C4-2B (cell line): ENCODE results near the gene PLA2G4A.

Experiments
- H3K27ac ChIP-seq: fragments of 450-650 bp; 2 replicates; pipeline ENCODE4 v1.5.1; 2017
- ZFX ChIP-seq: fragments of 450-650 bp; IDR thresholded peaks from 2 replicates; pipeline ENCODE4 v1.6.1; 2017
- TF ChIP-seq, protein P1 (sequence below): fragments of 450-650 bp; conservative IDR thresholded peaks from 2 replicates; pipeline ENCODE4 v1.5.1; 2017; ENCODE audit warnings: mild to moderate bottlenecking

PLA2G4A gene

DNA sequence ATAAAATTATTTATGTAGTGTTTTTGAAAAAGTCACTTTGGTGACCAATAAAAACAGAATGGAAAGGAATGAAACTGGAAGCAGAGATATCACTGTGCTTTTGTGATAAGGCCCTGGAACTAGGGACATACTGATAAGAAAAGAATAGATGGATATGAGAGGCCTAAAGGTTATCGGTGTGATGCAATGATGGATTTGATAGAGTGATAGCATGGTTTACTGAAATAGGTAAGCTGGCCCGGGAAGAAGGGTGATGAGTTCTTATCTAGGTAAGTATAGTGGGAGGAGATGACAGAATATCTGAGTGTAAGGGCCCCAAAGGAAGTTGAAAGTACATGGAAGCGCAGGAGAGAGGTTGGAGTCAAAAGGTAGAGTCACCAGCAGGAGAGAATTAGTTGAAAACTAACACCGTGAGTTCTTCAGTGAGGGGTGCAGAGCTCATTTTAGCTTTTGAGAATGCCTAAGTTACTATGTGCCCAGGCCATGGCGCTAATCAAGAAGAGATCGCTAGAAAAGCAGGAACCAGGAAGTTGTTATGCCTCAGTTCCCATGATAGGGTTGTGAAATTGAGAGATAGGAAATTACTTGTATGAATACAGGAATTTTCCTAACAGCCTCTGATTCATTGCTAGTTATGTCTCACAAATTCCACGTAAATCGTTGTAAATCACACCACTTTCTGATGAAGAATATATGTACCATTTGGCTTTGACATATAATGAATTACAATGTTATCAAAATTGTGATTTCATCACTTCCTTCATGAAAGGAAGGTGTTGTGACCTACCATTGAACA, 115.3 kb downstream of the PLA2G4A start:
- TF ChIP-seq, protein P1, sequence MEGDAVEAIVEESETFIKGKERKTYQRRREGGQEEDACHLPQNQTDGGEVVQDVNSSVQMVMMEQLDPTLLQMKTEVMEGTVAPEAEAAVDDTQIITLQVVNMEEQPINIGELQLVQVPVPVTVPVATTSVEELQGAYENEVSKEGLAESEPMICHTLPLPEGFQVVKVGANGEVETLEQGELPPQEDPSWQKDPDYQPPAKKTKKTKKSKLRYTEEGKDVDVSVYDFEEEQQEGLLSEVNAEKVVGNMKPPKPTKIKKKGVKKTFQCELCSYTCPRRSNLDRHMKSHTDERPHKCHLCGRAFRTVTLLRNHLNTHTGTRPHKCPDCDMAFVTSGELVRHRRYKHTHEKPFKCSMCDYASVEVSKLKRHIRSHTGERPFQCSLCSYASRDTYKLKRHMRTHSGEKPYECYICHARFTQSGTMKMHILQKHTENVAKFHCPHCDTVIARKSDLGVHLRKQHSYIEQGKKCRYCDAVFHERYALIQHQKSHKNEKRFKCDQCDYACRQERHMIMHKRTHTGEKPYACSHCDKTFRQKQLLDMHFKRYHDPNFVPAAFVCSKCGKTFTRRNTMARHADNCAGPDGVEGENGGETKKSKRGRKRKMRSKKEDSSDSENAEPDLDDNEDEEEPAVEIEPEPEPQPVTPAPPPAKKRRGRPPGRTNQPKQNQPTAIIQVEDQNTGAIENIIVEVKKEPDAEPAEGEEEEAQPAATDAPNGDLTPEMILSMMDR, result no peak
- no peak for TF ChIP-seq ZFX
- no peak overlapping the region for H3K27ac ChIP-seq

DNA sequence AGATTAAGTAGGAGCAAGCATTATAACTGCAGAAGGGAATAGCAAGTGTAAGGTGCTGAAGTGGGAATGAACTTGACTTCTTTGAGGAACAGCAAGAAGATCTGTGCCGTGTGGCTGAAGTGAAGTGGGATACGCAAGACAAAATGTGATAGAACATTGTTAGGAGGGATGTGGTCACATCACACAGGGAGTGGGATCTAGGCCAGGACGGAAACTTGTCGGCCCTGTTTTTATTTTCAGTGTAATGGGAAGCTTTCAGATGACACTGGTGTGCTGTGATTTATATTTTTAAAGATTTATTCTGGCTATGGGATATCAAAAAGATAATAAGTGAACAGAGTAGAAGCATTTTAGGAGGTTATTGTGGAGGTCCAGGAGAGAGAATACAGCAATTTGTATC, 116.4 kb downstream of the PLA2G4A start:
- no peak for TF ChIP-seq ZFX
- TF ChIP-seq, protein P1, result no peak
- H3K27ac ChIP-seq, result no peak overlapping the region

DNA sequence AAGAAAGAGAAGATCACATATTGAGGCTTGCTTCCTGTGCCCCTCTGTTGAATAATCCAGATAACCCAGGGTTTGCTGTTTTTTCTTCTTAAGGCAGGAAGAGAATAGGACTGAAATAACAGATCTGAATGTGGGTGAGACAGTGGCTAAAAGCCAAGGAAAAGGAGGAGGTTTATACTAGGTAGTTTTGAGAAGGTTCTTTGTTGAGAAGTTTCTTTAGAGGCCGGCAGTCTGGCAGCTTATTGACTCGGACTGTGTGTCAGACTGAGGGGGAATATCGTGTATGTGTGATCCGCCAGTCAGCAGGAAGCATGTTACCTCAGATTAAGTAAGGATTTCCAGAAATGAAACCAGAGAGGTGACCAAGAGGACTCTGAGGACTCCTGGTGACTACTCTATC, 119.8 kb downstream of the PLA2G4A start:
- H3K27ac ChIP-seq, result no peak overlapping the region
- TF ChIP-seq ZFX, result no peak
- TF ChIP-seq, protein P1, result no peak

DNA sequence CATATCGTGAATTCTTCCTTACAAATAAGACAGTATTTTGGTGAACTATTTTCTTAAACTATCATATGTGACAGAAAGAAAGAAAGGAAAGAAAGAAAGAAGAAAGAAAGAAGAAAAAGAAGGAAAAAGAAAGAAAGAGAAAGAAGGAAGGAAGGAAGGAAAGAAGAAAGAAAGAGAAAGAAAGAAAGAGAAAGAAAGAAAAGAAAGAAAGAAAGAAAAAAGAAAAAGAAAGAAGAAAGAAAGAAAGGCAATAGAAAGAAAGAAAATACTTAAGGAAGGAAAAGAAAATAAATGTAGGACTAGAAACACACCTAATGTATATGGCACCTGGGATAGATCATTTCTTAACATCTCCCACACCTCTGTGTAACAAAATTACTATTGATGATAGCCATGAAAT, 120.4 kb downstream of the PLA2G4A start:
- no peak for TF ChIP-seq ZFX
- TF ChIP-seq, protein P1, result no peak
- H3K27ac ChIP-seq, result no peak overlapping the region

DNA sequence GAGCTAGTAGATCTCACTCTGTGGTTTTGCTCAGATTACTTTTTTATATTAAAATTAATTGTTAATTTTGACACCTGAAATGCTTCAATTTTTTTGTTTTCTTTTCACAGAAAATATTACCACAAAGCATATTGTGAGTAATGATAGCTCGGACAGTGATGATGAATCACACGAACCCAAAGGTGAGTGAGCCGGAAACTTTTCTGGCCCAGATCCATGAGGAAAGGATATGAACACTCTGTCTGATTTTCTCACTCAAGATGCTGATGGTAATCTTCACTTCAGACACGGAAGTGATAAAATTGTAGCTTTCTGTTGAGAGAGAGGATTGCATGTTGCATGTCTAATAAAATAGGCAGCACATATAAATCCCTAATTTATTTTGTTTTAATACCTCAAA, 121.8 kb downstream of the PLA2G4A start:
- no peak overlapping the region for H3K27ac ChIP-seq
- TF ChIP-seq ZFX, result no peak
- TF ChIP-seq, protein P1, result no peak

DNA sequence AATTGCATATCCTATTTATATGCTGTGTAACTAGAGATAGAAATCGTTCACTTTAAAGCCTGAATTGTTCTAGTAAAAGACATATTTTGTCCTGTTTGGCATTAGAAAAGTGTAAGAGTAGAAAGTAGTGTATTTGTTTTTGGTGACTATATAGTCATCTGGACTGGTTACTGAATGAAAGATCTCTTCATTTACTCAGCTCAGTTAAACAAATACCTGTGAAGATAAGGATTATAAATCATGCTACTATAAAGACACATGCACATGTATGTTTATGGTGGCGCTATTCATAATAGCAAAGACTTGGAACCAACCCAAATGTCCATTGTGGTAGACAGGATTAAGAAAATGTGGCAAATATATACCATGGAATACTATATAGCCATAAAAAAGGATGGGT, 125.1 kb downstream of the PLA2G4A start:
- no peak overlapping the region for H3K27ac ChIP-seq
- TF ChIP-seq, protein P1, result no peak
- no peak for TF ChIP-seq ZFX

DNA sequence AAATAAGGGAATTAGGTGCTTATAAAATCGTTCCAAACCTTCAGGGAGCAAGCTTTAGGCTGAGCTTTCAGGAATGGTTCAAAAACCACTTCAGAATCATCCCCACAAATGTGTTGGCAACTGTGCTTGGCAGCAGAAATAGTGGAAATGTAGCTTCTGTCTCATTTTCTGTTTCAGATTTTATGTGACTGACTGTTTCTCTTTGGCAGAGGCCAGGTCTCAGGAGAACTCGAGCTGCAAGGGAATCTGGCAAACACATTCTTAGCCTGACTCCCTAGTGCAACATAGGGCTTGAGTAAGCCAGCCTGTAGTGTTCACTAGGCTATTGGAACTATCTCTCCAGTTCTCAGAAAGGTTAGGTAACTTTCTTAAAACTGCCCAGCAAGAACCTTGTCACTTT, 128.6 kb downstream of the PLA2G4A start:
- TF ChIP-seq, protein P1, result no peak
- no peak for TF ChIP-seq ZFX
- no peak overlapping the region for H3K27ac ChIP-seq
